AG10803 (cell line): Measurements from ENCODE around the gene ENPP7.

Experiments used
- DNase-seq: peaks from one replicate; pipeline ENCODE4 v3.0.0; 2010; ENCODE audit warnings: low read depth
- H3K4me3 ChIP-seq: 2 replicates; pipeline ENCODE4 v1.5.1; 2011; ENCODE audit warnings: mild to moderate bottlenecking, low read length, control low read depth
- TF ChIP-seq, protein P1 (sequence below): conservative IDR thresholded peaks from 2 replicates; pipeline ENCODE4 v1.5.1; 2011; ENCODE audit warnings: mild to moderate bottlenecking, low read length, control low read depth, inconsistent platforms

The ENPP7 gene

DNA sequence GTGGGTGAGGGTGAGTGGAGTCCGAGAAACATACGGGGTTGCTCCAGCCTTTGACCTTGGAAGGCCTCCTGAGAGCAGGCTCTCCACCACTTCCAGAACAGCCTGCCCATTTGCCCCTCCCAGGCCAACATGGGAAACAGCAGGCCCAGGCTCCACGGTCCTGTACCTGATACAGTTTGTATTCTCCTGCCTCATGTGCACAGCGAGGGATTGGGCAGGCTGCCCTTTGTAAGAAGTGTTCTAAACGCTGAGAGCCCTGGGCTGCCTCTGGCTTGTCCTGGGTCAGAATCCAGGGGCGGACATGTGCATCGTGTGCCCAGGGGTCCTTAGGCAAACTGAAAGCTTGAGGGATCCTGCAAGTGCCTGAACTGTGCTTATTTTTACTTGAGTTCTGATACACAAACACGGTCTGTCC, 43.8 kb downstream of the ENPP7 start:
- TF ChIP-seq, protein P1, sequence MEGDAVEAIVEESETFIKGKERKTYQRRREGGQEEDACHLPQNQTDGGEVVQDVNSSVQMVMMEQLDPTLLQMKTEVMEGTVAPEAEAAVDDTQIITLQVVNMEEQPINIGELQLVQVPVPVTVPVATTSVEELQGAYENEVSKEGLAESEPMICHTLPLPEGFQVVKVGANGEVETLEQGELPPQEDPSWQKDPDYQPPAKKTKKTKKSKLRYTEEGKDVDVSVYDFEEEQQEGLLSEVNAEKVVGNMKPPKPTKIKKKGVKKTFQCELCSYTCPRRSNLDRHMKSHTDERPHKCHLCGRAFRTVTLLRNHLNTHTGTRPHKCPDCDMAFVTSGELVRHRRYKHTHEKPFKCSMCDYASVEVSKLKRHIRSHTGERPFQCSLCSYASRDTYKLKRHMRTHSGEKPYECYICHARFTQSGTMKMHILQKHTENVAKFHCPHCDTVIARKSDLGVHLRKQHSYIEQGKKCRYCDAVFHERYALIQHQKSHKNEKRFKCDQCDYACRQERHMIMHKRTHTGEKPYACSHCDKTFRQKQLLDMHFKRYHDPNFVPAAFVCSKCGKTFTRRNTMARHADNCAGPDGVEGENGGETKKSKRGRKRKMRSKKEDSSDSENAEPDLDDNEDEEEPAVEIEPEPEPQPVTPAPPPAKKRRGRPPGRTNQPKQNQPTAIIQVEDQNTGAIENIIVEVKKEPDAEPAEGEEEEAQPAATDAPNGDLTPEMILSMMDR, result no peak
- no peak for DNase-seq
- H3K4me3 ChIP-seq, result no peak overlapping the region

DNA sequence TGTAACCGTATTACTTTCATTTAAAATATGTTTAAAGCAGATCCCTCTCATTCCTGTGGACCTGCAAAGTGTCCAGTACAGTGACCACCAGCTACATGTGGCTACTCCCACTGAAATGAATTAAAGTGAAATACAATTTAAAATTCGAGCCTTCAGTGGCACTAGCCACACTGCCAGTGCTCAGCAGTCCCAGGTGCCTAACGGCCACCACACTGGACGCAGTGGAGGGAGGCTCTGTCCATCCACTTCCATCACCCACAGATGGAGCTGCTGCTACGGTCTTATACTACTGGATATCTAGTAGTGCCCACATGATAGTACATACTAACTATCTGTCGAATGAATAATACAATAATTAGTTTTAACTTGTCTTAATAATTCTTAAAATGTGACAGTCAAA, 44.9 kb downstream of the ENPP7 start:
- no peak for DNase-seq
- TF ChIP-seq, protein P1, result no peak
- H3K4me3 ChIP-seq, result no peak overlapping the region

DNA sequence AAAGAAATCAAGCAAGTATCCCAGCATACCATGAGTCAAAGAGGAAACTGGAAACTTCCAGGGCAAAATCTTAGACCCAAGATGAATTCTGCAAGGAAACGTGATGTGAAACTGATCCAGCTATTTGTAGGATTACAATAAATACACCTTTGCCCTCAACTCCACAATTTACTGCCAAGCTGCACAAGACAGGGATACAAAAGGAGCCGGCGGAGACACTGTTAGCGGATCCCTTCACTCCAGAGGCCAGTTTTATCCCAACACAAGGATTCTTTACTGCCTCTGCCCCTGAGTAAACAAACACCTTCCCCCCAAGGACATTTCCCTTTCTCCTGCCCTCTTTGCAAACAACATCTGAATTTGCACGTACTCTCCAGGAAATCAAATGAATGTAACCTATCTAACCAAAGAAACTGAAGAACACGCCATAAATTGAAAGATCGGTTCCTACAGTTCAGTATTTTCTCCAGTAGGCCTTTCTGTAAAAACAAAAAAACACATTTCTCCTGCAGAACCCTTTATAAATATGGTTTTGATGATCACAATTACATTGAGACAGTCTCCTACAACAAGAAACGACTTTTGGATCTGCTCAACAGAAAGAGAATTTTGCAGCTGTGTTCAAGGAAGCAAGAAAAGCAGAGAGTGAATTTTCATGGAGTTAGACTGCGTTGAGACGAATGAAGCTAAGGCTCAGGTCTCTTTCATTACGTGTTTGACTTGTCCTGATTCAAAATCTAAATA, 45.8 kb downstream of the ENPP7 start:
- H3K4me3 ChIP-seq, result no peak overlapping the region
- TF ChIP-seq, protein P1, result no peak
- no peak for DNase-seq

- H3K4me3 ChIP-seq, result peak overlapping the region; percentile 44
- DNase-seq, result peak; percentile 40
- TF ChIP-seq, protein P1, result peak; percentile 19; the same call in 1 of the 2 replicates
Observed at GRCh38 chr17:79777120-79777893, 46.6 kb downstream of the ENPP7 start.

DNA sequence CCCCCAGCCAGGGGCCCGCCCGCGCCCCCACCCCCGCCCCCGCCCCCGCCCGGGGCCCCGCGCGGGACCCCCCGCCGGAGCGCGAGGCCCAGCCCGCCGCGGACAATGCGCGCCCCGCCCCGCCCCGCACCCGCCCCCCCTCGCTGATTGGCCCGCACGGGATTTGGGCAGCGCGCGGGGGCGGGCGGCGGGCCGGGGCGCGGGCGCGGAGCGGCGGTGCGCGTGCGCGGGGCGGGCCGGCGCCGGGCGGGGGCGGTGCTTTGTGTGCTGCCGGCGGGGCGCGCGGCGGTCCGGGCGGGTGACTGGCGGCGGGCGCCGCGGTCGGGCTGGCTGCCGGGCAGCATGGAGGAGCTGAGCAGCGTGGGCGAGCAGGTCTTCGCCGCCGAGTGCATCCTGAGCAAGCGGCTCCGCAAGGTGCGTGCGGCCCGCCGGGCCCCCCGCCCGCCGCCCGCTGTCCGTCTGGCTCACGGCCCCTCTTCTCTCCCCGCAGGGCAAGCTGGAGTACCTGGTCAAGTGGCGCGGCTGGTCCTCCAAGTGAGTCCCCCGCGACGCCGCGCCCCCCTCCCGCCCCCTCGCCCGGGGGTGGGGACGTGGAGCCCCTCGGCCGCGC, 47.3 kb downstream of the ENPP7 start, which contains the start of gene CBX2:
Gene CBX2 (plus strand): TSS at position 255 of the 610 bp plus-strand sequence. CDS start 88 bp downstream, at position 343.
- TF ChIP-seq, protein P1, result no peak
- peak within 1 kb of the TSS; percentile 52 for H3K4me3 ChIP-seq
- DNase-seq, result peak; percentile 53

- TF ChIP-seq, protein P1, result no peak
- peak overlapping the region; percentile 20; the same call in 1 of the 2 replicates for H3K4me3 ChIP-seq
- DNase-seq, result no peak
Observed at GRCh38 chr17:79778504-79779083, 47.9 kb downstream of the ENPP7 start.
